GM13977 (cell line): ENCODE measurements around the gene DNMT3A.

ENCODE experiments used
- DNase-seq: peaks from one replicate; pipeline ENCODE4 v3.0.0; 2012; ENCODE audit warnings: low spot score
- in situ Hi-C: fragments of 300-500 bp; cut with MboI; formaldehyde crosslinking; loops from one replicate; pipeline ENCODE4 v1.12.0; 2022; ENCODE audit warnings: low sequenced_read_pairs, low pct_unique_long_range_greater_than_20kb, mixed read lengths, inconsistent platforms; ENCODE audit not compliant: unreplicated experiment
- TF ChIP-seq, protein P1 (sequence below): IDR thresholded peaks from 2 replicates; pipeline ENCODE4 v1.5.1; 2012; ENCODE audit warnings: mild to moderate bottlenecking, control low read depth; ENCODE audit not compliant: insufficient read depth; ENCODE audit errors: extremely low read depth, missing control alignments

DNMT3A gene

DNA sequence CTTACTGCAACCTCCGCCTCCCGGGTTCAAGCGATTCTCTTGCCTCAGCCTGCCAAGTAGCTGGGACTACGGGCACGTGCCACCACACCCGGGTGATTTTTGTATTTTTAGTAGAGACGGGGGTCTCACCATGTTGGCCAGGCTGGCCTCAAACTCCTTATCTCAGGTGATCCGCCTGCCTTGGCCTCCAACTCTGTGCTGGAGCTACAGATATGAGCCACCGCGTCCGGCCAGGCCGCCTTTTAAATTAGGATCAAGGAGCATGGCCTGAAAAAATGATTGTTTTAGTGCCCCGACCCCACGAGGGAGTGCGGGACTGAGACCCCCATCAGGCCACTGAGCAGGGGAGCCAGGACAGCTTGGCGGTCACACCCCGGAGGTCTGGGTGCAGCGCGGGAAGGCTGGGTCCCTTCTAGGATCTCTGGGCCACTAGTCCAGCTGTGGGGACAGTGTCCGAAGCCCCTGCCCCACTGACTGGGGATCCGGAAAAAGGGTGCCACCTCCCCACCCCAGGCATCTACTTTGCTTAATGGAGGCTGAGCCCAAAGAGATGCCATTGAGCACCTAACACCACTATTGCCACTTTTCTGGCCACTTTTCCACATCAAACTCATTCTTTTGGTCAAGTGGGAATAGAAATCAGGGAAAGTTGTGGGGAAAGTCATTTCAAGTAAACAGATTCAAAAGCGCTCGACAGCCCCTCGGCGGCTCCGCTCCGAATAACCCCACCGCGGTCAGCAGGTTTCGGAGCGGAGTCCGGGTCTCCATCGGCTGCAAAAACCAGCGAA lies 19.7 kb upstream of the DNMT3A start:
- TF ChIP-seq, protein P1, sequence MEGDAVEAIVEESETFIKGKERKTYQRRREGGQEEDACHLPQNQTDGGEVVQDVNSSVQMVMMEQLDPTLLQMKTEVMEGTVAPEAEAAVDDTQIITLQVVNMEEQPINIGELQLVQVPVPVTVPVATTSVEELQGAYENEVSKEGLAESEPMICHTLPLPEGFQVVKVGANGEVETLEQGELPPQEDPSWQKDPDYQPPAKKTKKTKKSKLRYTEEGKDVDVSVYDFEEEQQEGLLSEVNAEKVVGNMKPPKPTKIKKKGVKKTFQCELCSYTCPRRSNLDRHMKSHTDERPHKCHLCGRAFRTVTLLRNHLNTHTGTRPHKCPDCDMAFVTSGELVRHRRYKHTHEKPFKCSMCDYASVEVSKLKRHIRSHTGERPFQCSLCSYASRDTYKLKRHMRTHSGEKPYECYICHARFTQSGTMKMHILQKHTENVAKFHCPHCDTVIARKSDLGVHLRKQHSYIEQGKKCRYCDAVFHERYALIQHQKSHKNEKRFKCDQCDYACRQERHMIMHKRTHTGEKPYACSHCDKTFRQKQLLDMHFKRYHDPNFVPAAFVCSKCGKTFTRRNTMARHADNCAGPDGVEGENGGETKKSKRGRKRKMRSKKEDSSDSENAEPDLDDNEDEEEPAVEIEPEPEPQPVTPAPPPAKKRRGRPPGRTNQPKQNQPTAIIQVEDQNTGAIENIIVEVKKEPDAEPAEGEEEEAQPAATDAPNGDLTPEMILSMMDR = no peak
- no peak for DNase-seq
- in situ Hi-C loops = no loop called here

DNA sequence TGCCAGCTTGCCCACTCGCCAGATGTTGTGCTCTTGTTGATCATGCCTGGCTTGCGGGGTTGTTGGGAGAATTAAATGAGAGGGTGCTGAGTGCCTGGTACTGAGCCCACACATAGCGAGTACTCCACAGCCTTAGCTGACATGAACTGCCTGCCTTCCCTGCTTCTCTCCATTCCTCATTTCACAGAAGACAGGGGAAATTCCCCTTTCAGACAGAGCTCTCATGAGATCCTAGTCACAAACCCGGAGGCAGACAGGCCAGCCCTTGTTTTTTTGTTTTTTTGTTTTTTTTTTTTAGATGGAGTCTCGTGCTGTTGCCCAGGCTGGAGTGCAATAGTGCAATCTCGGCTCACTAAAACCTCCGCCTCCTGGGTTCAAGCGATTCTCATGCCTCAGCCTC lies 17.1 kb upstream of the DNMT3A start:
- no peak for DNase-seq
- in situ Hi-C loops = no loop called here
- TF ChIP-seq, protein P1 = no peak

DNA sequence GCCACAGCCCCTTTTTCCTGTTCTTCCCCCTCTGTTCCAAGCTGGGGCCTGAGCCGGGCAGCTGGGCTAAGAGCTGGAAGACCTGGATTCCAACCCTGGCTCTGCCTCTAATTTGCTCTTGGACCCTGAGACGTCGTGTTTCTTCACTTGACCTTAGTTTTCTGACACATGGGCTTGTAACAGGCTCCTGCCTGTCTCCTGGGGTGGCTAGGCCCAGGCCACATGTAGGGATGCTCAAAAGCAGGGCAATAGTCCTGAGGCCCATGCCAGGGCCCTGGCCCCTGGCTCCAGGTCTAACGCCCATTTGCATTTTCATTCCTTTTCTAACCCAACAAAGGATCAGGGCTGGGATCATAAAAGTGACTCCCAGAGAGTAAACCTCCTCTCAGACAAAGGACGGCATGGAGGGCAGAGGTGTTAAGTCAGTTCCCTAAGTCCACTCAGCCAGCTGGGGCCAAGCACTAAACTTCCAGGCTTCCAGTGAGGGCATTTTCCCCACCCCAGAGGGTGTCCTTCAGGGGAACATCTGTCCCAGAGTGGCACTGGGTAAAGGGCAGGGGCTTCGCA lies 16.6 kb upstream of the DNMT3A start:
- in situ Hi-C loops = no loop called here
- TF ChIP-seq, protein P1 = no peak
- no peak for DNase-seq

DNA sequence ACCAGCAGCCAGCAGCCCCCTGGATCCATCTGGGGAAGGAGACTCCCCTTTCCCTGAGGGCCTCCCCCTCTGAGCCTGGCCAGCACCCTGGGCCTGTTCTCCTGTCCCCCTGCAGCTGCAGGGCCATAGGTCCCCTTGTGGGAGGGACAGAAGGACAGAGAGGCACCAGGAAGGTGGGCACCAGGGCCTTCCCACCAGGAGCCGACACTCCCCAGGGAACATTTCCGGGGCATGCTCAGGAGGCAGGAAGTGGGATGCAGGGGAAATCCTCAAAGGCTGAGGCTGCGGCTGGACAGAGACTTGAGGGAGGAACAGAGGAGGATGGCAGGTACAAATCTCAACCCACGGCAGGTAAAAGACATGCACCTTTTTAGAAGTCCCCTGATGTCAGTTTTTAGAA lies 14.4 kb upstream of the DNMT3A start:
- TF ChIP-seq, protein P1 = no peak
- in situ Hi-C loops = no loop called here

DNA sequence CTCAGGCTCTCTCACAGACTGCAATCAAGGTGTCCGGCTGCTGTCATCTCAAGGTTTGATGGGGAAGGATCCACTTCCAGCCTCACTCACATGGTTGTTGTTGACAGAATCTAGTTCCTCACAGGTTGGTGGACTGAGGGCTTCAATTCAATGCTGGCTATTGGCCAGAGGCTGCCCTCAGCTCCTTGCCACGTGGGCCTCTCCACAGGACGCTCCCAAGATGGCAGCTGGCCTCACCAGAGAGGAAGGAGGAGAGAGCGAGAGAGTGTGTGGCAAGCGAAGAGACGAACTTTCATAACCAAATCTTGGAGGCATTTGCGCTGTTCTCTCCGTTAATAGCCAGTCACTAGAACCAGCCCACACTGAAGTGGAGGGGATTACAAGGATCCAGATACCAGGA lies 13.5 kb upstream of the DNMT3A start:
- in situ Hi-C loops = no loop called here
- no peak for DNase-seq
- TF ChIP-seq, protein P1 = no peak

More for the DNA sequence above, 14.4 kb upstream of the DNMT3A start:
- DNase-seq = no peak

DNA sequence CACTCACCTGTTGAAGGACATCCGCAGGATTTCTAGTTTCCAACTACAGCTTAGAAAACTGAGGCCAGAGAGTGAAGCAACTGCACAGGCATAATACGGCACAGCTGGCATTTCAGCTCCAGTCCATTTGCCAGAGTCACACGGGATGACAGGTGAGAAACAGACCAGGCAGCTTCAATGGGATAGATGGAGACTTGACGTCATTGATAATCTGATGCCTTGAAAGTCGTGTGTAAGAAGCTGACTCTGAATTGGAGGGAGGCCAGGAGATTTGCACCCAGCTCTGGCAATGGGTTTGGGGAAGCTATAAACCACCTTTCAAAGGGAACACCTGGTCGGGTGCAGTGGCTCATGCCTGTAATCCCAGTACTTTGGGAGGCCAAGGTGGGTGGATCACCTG lies 12.4 kb upstream of the DNMT3A start:
- in situ Hi-C loops = no loop called here
- TF ChIP-seq, protein P1 = no peak
- no peak for DNase-seq
